ENCODE measurements around the gene ALOXE3.

ALOXE3 gene

GRCh38 chr17:8122422-8122923, 4.2 kb upstream of the ALOXE3 start:
- peaks cover 81% of the 10 kb centered on the region for H3K4me1 ChIP-seq (ENCODE audit: control insufficient read depth, insufficient read depth, low read length)
- H3K27me3 ChIP-seq (ENCODE audit: control insufficient read depth, insufficient read depth, low read length): peaks cover 78% of the 10 kb centered on the region
- peak overlapping the region; percentile 25 for H3K4me3 ChIP-seq (ENCODE audit: low read length)
- no peak overlapping the region for H3K9ac ChIP-seq (ENCODE audit: low read length)
- no peaks in the 10 kb centered on the region for H3K36me3 ChIP-seq (ENCODE audit: control insufficient read depth, insufficient read depth, low read length)
- no peaks in the 10 kb centered on the region for H3K9me3 ChIP-seq (ENCODE audit: control insufficient read depth, low read length)

DNA sequence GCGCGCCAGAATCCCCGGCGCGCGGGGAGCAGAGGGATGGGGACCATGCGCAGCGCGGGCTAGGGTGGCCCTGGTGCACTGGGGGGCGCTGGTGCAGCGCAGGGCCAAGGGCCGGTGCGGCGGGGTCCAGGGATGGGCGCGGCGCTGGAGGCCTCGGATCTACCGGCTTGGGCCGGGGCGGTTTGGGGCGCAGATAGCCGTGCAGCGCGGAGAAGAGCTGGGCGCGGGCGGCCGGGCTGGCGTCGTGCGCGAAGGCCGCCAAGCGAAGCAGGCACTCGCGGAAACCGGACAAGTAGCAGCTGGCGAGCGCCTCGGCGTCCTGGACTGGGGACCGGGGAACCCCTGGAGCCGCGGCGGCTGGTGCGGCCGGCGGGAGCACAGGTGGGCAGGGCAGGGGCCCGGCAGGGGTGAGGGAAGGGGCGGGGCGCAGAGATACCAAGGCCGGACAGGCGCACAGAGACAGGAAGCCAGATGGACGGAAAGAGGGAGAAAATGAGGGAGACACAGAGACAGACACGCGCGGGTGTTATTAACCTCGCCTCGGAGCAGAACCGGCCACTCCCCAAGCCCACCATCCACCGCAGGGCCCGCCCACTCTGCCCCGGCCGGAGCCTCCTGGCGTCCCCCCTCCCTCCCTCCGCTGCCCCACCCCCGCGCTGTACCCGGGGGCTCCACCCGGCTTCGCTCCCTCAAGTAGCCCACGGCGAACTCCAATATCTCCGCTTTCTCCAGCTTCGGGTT, 3.5 kb upstream of the ALOXE3 start:
- peaks cover 78% of the 10 kb centered on the region for H3K27me3 ChIP-seq (ENCODE audit: control insufficient read depth, insufficient read depth, low read length)
- H3K4me1 ChIP-seq (ENCODE audit: control insufficient read depth, insufficient read depth, low read length): peaks cover 78% of the 10 kb centered on the region
- no peaks in the 10 kb centered on the region for H3K9me3 ChIP-seq (ENCODE audit: control insufficient read depth, low read length)
- H3K4me3 ChIP-seq (ENCODE audit: low read length): peak overlapping the region; percentile 25
- H3K36me3 ChIP-seq (ENCODE audit: control insufficient read depth, insufficient read depth, low read length): no peaks in the 10 kb centered on the region
- no peak overlapping the region for H3K9ac ChIP-seq (ENCODE audit: low read length)

DNA sequence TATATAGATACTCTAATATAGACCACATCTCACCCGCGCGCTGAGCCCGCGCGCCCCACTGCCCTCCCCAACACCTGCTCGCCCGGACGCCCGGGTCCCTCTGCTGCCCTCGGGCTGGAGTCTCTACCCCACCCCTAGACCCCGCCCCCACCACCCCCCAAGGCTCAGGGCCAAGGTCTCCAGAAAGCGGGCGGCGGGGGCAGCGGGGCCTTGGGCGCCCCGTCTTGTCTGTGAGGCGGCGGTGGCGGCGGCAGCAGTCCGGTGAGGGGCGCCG, 3.0 kb upstream of the ALOXE3 start:
- no peaks in the 10 kb centered on the region for H3K36me3 ChIP-seq (ENCODE audit: control insufficient read depth, insufficient read depth, low read length)
- H3K9ac ChIP-seq (ENCODE audit: low read length): no peak overlapping the region
- H3K4me3 ChIP-seq (ENCODE audit: low read length): no peak overlapping the region
- H3K4me1 ChIP-seq (ENCODE audit: control insufficient read depth, insufficient read depth, low read length): peaks cover 74% of the 10 kb centered on the region
- no peaks in the 10 kb centered on the region for H3K9me3 ChIP-seq (ENCODE audit: control insufficient read depth, low read length)
- H3K27me3 ChIP-seq (ENCODE audit: control insufficient read depth, insufficient read depth, low read length): peaks cover 80% of the 10 kb centered on the region

DNA sequence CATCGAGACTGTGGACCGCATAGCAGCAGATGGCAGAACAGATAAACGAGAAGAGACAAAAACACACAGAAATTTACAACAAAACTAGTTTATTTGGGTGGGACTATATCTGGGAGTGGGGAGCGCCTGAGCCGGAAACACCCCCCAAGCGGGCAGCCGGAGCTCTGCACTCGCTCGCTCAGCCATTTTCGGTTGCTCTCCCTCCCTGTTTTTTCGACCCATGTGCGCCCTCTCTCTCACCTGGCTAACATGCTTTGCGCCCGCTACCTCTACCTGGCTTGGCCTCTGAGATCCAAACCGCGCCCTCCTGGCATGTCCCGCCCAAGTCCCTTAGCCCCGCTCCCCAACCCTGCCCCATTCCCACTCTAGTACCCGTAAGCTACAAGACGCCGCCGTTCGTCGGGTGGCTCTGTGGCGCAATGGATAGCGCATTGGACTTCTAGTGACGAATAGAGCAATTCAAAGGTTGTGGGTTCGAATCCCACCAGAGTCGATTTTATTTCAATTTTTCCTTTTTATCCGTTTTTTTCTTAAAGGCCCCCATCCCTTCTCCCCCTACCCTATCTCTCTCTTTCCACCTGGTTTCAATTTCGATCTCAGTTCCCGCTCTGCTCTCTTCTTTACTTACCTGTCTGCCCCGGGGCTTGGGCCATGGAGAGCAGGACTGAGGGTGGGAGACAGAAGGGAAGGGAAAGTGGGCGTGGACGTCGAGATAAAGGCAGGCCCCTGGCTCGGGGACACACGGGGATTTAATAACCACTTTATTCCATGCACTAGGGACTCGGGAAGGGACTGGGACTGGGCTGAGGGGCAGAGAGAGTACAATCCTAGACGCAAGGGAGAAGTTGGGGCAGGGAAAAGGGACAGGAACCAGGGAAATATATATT, 2.4 kb upstream of the ALOXE3 start:
- peaks cover 80% of the 10 kb centered on the region for H3K27me3 ChIP-seq (ENCODE audit: control insufficient read depth, insufficient read depth, low read length)
- peak overlapping the region; percentile 28 for H3K9ac ChIP-seq (ENCODE audit: low read length)
- no peaks in the 10 kb centered on the region for H3K36me3 ChIP-seq (ENCODE audit: control insufficient read depth, insufficient read depth, low read length)
- H3K9me3 ChIP-seq (ENCODE audit: control insufficient read depth, low read length): no peaks in the 10 kb centered on the region
- H3K4me1 ChIP-seq (ENCODE audit: control insufficient read depth, insufficient read depth, low read length): peaks cover 69% of the 10 kb centered on the region
- peak overlapping the region; percentile 31 for H3K4me3 ChIP-seq (ENCODE audit: low read length)

DNA sequence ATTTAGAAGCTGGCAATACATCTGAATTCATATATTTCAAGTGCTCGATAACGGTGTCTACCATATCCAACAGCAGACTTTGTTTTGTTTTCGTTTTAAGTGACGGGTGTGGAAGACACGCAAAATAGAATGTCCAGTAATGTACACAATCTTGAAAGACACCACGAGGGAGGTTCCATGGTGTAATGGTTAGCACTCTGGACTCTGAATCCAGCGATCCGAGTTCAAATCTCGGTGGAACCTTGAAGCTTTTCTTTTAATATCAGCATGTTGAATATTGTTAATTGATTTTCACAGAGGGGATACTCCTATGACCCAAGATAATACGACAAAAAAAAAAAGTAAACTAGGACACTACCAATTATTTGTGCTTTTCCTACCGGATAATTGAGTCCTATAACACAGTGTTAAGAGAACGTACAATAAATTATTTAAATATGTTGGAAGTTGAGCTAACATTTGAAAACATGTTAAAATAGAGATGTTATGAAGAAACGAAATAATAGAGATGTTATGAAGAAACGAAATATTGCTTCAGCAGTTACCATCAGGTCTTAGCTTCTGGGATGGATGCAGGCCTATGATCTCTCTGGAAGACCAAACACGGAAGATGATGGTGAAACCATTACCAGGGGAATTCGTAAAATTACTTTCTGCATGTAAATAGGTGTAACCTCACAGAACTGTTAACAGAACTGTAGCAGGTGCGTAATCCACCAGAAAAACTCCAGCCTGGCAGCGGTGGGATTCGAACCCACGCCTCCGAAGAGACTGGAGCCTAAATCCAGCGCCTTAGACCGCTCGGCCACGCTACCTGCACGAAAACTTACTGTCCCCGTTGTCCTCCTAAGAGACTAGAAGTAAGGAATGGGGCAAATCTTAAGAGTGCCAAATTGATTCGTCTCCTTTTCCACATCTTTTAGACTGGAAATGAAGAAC, 1.5 kb upstream of the ALOXE3 start:
- Histone ChIP-seq H3K27me3 (ENCODE audit: control insufficient read depth, insufficient read depth, low read length) (peaks cover 81% of the 10 kb centered on the region), H3K36me3 (ENCODE audit: control insufficient read depth, insufficient read depth, low read length) (no peaks in the 10 kb centered on the region), H3K9ac (ENCODE audit: low read length) (peak overlapping the region; percentile 28), H3K4me1 (ENCODE audit: control insufficient read depth, insufficient read depth, low read length) (peaks cover 60% of the 10 kb centered on the region), H3K4me3 (ENCODE audit: low read length) (peak overlapping the region; percentile 31), H3K9me3 (ENCODE audit: control insufficient read depth, low read length) (no peaks in the 10 kb centered on the region)

DNA sequence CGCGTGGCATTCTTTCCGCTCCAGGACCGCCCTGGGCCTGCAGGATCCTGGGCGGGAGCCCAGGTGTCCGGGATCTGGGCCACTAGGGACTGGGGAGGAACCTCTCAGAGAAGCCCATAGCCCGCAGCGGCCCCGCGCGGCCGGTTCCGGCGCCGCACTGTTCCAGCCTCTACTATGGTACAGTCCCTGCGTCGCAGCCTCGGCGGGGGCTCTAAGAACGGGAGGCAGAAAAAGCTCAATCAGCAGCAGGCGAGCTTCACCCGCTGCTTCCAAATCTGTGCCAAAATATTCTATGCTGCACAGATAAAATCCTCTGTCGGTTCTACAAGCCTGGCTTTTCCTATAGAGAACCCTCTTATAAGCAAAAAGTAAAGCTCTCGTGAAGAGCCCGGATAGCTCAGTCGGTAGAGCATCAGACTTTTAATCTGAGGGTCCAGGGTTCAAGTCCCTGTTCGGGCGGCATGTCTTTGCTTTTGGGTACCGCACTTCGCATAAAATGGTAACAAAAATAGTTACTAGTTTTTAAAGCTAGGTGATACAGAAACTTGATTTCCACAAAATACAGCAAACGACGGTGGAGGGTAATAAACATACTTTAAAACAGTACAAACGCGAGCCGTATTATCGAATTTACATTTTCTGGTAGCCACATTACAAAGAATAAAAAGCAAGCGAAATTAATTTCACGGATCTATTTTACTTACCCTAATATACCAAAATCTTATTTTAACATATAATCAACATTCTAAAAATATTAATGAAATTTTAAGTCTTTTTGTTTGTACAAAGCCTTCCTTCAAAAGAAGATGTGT, 661 bp upstream of the ALOXE3 start:
- H3K27me3 ChIP-seq (ENCODE audit: control insufficient read depth, insufficient read depth, low read length): peaks cover 81% of the 10 kb centered on the region
- peak overlapping the region; percentile 74 for H3K4me3 ChIP-seq (ENCODE audit: low read length)
- no peaks in the 10 kb centered on the region for H3K36me3 ChIP-seq (ENCODE audit: control insufficient read depth, insufficient read depth, low read length)
- peak overlapping the region; percentile 68 for H3K9ac ChIP-seq (ENCODE audit: low read length)
- no peaks in the 10 kb centered on the region for H3K9me3 ChIP-seq (ENCODE audit: control insufficient read depth, low read length)
- H3K4me1 ChIP-seq (ENCODE audit: control insufficient read depth, insufficient read depth, low read length): peaks cover 51% of the 10 kb centered on the region

DNA sequence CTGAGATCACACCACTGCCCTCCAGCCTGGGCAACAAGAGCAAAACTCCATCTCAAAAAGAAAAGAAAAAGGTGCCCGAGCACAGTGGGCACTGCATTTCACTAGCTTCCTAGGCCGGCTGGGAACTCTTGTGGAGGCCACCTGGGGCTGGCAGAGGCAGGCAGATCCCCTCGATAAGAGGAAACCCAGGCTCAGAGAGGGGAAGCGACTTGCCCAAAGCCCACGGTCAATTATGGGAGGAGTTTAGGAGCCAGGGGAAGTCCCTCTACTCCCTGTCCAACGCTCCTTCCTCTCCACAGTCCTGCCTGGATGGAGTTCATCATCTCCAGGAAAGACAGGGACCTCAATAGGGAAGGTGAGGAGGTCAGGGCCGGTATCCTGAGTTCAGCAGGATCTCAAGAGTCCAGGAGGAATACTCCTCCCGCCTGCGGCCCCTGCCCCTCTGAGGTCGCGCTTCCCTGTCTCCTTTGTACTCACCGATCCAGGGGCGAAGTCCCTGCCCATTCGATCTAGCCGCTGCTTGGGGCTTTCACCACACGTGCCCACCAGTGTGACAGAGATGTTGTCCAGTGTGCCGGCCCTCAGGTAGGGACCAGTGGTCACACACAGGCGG, 841 bp downstream of the ALOXE3 start:
- Histone ChIP-seq H3K4me1 (ENCODE audit: control insufficient read depth, insufficient read depth, low read length) (peaks cover 36% of the 10 kb centered on the region), H3K9me3 (ENCODE audit: control insufficient read depth, low read length) (no peaks in the 10 kb centered on the region), H3K4me3 (ENCODE audit: low read length) (no peak overlapping the region), H3K27me3 (ENCODE audit: control insufficient read depth, insufficient read depth, low read length) (peaks cover 77% of the 10 kb centered on the region), H3K36me3 (ENCODE audit: control insufficient read depth, insufficient read depth, low read length) (no peaks in the 10 kb centered on the region), H3K9ac (ENCODE audit: low read length) (peak overlapping the region; percentile 68)

DNA sequence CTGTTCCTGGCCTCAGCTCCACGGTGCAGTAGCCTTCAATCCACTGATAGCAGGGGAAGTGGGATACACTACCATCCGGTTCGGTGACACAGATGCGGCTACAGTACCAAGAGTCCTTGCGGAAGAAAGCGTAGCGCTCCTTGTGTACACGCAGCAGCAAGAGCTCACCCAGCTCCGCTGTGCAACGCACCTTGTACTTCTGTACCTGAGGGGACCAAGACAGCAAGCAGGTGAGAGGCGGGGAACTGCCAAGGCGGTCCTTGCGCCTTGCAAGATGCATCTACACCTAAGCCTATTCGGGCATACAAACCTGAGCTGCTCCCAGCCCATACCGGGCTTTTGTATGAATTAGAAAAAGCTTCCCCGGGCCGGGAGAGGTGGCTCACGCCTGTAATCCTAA, 1.5 kb downstream of the ALOXE3 start:
- H3K4me3 ChIP-seq (ENCODE audit: low read length): no peak overlapping the region
- H3K27me3 ChIP-seq (ENCODE audit: control insufficient read depth, insufficient read depth, low read length): peaks cover 77% of the 10 kb centered on the region
- peaks cover 32% of the 10 kb centered on the region for H3K4me1 ChIP-seq (ENCODE audit: control insufficient read depth, insufficient read depth, low read length)
- H3K36me3 ChIP-seq (ENCODE audit: control insufficient read depth, insufficient read depth, low read length): no peaks in the 10 kb centered on the region
- H3K9ac ChIP-seq (ENCODE audit: low read length): no peak overlapping the region
- no peaks in the 10 kb centered on the region for H3K9me3 ChIP-seq (ENCODE audit: control insufficient read depth, low read length)

DNA sequence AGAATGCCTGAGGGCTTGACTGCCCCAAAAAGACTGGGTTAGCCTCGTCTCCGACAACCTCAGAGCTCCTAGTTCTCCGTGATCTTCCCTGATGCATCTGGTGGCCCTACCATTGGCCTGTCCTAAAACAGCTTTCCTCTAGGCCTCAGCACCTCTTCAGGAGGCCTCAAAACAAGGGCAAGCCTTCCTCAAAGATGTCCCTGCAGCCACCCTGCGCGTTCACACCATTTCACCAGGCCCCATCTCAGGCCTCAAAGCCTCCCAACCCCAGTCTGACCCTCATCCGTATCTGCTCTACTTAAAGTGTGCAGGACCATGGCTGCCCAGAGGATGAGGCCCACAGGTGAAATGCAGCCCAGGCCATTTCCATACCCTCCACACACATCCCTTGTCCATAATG, 7.4 kb downstream of the ALOXE3 start:
- H3K27me3 ChIP-seq (ENCODE audit: control insufficient read depth, insufficient read depth, low read length): peaks cover 63% of the 10 kb centered on the region

DNA sequence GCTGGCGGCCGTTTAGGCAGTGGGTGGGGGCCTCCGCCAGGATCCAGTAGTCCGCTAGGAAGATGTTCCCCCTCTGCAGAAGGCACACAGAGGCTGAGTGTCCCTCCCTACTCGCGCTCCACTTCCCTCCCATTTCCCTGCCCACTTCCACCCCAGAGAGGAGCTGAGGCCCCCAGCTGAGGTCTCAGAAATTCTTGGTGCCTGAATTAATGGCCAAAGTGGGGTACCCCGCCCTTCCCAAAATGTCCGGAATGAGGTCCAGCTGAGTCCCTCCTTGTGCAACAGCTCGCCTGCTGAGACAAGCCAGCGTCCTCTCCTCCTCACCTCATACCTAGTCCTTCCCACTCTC, 7.9 kb downstream of the ALOXE3 start:
- H3K9me3 ChIP-seq (ENCODE audit: control insufficient read depth, low read length): no peaks in the 10 kb centered on the region
- peaks cover 58% of the 10 kb centered on the region for H3K27me3 ChIP-seq (ENCODE audit: control insufficient read depth, insufficient read depth, low read length)

More for the DNA sequence above, 7.4 kb downstream of the ALOXE3 start:
- Histone ChIP-seq H3K4me1 (ENCODE audit: control insufficient read depth, insufficient read depth, low read length) (peaks cover 9% of the 10 kb centered on the region), H3K9ac (ENCODE audit: low read length) (no peak overlapping the region), H3K4me3 (ENCODE audit: low read length) (no peak overlapping the region), H3K9me3 (ENCODE audit: control insufficient read depth, low read length) (no peaks in the 10 kb centered on the region), H3K36me3 (ENCODE audit: control insufficient read depth, insufficient read depth, low read length) (no peaks in the 10 kb centered on the region)

More for the DNA sequence above, 7.9 kb downstream of the ALOXE3 start:
- Histone ChIP-seq H3K4me3 (ENCODE audit: low read length) (peak overlapping the region; percentile 50), H3K4me1 (ENCODE audit: control insufficient read depth, insufficient read depth, low read length) (peaks cover 9% of the 10 kb centered on the region), H3K36me3 (ENCODE audit: control insufficient read depth, insufficient read depth, low read length) (no peaks in the 10 kb centered on the region), H3K9ac (ENCODE audit: low read length) (no peak overlapping the region)
